IgD-negative memory B cell (primary cell): ENCODE results near the gene CACHD1. TPM values are rescaled to one million over a fixed set of nuclear protein-coding genes. Genes with fewer than 3 reads are reported as not detected.
"Not testable (repeated sequence)": the region's sequence is repeated elsewhere in the genome, so short reads cannot be mapped to it uniquely, and the experiment has no call there.

Experiments used
- H3K27ac Mint-ChIP-seq, 3 donors: one replicate each; pipeline ENCODE4 v1.8.0; 2020 to 2022; ENCODE audit warnings: mild to moderate bottlenecking in 3 of 3, mixed read lengths in 3 of 3, moderate library complexity in 1 of 3
- H3K27me3 Mint-ChIP-seq: one replicate; pipeline ENCODE4 v1.8.0; 2021; ENCODE audit warnings: mixed read lengths
- H3K36me3 Mint-ChIP-seq: one replicate; pipeline ENCODE4 v1.8.0; 2020; ENCODE audit warnings: mild to moderate bottlenecking, mixed read lengths
- H3K4me1 Mint-ChIP-seq, 3 donors: one replicate each; pipeline ENCODE4 v1.8.0; 2020 to 2022; ENCODE audit warnings: mixed read lengths in 3 of 3, mild to moderate bottlenecking in 1 of 3
- H3K4me3 Mint-ChIP-seq, 4 donors: one replicate each; pipeline ENCODE4 v1.8.0; 2020 to 2022; ENCODE audit warnings: mild to moderate bottlenecking in 4 of 4, mixed read lengths in 4 of 4, moderate library complexity in 3 of 4
- H3K9me3 Mint-ChIP-seq, 3 donors: one replicate each; pipeline ENCODE4 v1.8.0; 2020 to 2021; ENCODE audit warnings: mixed read lengths in 3 of 3, mild to moderate bottlenecking in 1 of 3
- polyA plus RNA-seq: library from polyadenylated mRNA; unstranded; fragments of 300-500 nt; fragmentation: Illumina TruSeq; gene quantifications from one replicate; pipeline ENCODE4 v1.2.3, GENCODE V29; 2021

The CACHD1 gene
- polyA plus RNA-seq, 1 donor from 2014 or later: 0.08 TPM

- Mint-ChIP-seq H3K27me3 (peaks cover 20% of the 10 kb centered on the region), H3K4me3 (no peak overlapping the region), H3K4me1 (no peaks in the 10 kb centered on the region), H3K27ac (no peak overlapping the region), H3K9me3 (peaks cover 0 to 2% (median 0%) of the 10 kb centered on the region in 3 donors), H3K36me3 (no peaks in the 10 kb centered on the region)
These were observed 27.4 kb downstream of the CACHD1 start for GRCh38 chr1:64497088-64497883.

- H3K4me1 Mint-ChIP-seq: no peaks in the 10 kb centered on the region
- H3K27ac Mint-ChIP-seq: no peak overlapping the region
- H3K36me3 Mint-ChIP-seq: no peaks in the 10 kb centered on the region
- peaks cover 0 to 2% (median 0%) of the 10 kb centered on the region in 3 donors for H3K9me3 Mint-ChIP-seq
- no peak overlapping the region for H3K4me3 Mint-ChIP-seq
- peaks cover 15% of the 10 kb centered on the region for H3K27me3 Mint-ChIP-seq
These were observed 28.4 kb downstream of the CACHD1 start for GRCh38 chr1:64498325-64498724.

GRCh38 chr1:64499011-64499410 lies 29.1 kb downstream of the CACHD1 start:
- H3K27ac Mint-ChIP-seq: no peak overlapping the region
- H3K4me1 Mint-ChIP-seq: no peaks in the 10 kb centered on the region
- no peaks in the 10 kb centered on the region for H3K36me3 Mint-ChIP-seq

GRCh38 chr1:64499966-64500365 lies 30.0 kb downstream of the CACHD1 start:
- no peak overlapping the region for H3K4me3 Mint-ChIP-seq
- peaks cover 0 to 2% (median under 1%) of the 10 kb centered on the region in 3 donors for H3K4me1 Mint-ChIP-seq
- H3K36me3 Mint-ChIP-seq: no peaks in the 10 kb centered on the region
- peaks cover 24% of the 10 kb centered on the region for H3K27me3 Mint-ChIP-seq
- H3K9me3 Mint-ChIP-seq: peaks cover 0 to 4% (median 0%) of the 10 kb centered on the region in 3 donors
- H3K27ac Mint-ChIP-seq: no peak overlapping the region

More at GRCh38 chr1:64499011-64499410, 29.1 kb downstream of the CACHD1 start:
- no peak overlapping the region for H3K4me3 Mint-ChIP-seq
- peaks cover 0 to 4% (median 0%) of the 10 kb centered on the region in 3 donors for H3K9me3 Mint-ChIP-seq
- H3K27me3 Mint-ChIP-seq: peaks cover 14% of the 10 kb centered on the region

- peaks cover 0 to 6% (median 2%) of the 10 kb centered on the region in 3 donors for H3K4me1 Mint-ChIP-seq
- H3K27me3 Mint-ChIP-seq: peaks cover 26% of the 10 kb centered on the region
These were observed 32.2 kb downstream of the CACHD1 start for GRCh38 chr1:64502083-64502482.

GRCh38 chr1:64502931-64503330 lies 33.0 kb downstream of the CACHD1 start:
- Mint-ChIP-seq H3K36me3 (no peaks in the 10 kb centered on the region), H3K9me3 (peaks cover 0 to 4% (median 3%) of the 10 kb centered on the region in 3 donors), H3K4me3 (no peak overlapping the region), H3K4me1 (peaks cover 0 to 6% (median 2%) of the 10 kb centered on the region in 3 donors), H3K27ac (no peak overlapping the region), H3K27me3 (peaks cover 28% of the 10 kb centered on the region)

More at GRCh38 chr1:64502083-64502482, 32.2 kb downstream of the CACHD1 start:
- H3K36me3 Mint-ChIP-seq: no peaks in the 10 kb centered on the region
- no peak overlapping the region for H3K4me3 Mint-ChIP-seq
- H3K27ac Mint-ChIP-seq: no peak overlapping the region
- peaks cover 0 to 4% (median 0%) of the 10 kb centered on the region in 3 donors for H3K9me3 Mint-ChIP-seq

GRCh38 chr1:64505232-64505943 lies 35.5 kb downstream of the CACHD1 start:
- H3K27ac Mint-ChIP-seq: peak overlapping the region in 1 of 3 donors; percentile 14
- H3K4me1 Mint-ChIP-seq: peaks cover 0 to 6% (median 2%) of the 10 kb centered on the region in 3 donors
- no peaks in the 10 kb centered on the region for H3K36me3 Mint-ChIP-seq
- peaks cover 0 to 3% (median 2%) of the 10 kb centered on the region in 3 donors for H3K9me3 Mint-ChIP-seq
- peak overlapping the region; percentile 31 to 86 (median 82) for H3K4me3 Mint-ChIP-seq
- peaks cover 30% of the 10 kb centered on the region for H3K27me3 Mint-ChIP-seq

GRCh38 chr1:64505944-64506655 lies 36.2 kb downstream of the CACHD1 start:
- no peaks in the 10 kb centered on the region for H3K36me3 Mint-ChIP-seq
- H3K4me3 Mint-ChIP-seq: peak overlapping the region; percentile 31 to 86 (median 72)
- peaks cover 0 to 9% (median 2%) of the 10 kb centered on the region in 3 donors for H3K4me1 Mint-ChIP-seq
- peaks cover 0 to 3% (median 2%) of the 10 kb centered on the region in 3 donors for H3K9me3 Mint-ChIP-seq
- H3K27ac Mint-ChIP-seq: no peak overlapping the region
- peaks cover 30% of the 10 kb centered on the region for H3K27me3 Mint-ChIP-seq

GRCh38 chr1:64508629-64509028 lies 38.7 kb downstream of the CACHD1 start:
- Mint-ChIP-seq H3K27me3 (peaks cover 24% of the 10 kb centered on the region), H3K27ac (no peak overlapping the region), H3K9me3 (peaks cover 0 to 3% (median under 1%) of the 10 kb centered on the region in 3 donors), H3K4me1 (peaks cover 0 to 11% (median 2%) of the 10 kb centered on the region in 3 donors), H3K4me3 (no peak overlapping the region), H3K36me3 (no peaks in the 10 kb centered on the region)

GRCh38 chr1:64511044-64511443 lies 41.1 kb downstream of the CACHD1 start:
- peaks cover 0 to 6% (median 0%) of the 10 kb centered on the region in 3 donors for H3K4me1 Mint-ChIP-seq
- no peak overlapping the region for H3K27ac Mint-ChIP-seq
- H3K4me3 Mint-ChIP-seq: no peak overlapping the region

GRCh38 chr1:64512206-64512605 lies 42.3 kb downstream of the CACHD1 start:
- not testable (repeated sequence) for H3K27me3 Mint-ChIP-seq, H3K27ac Mint-ChIP-seq, H3K36me3 Mint-ChIP-seq, H3K4me1 Mint-ChIP-seq, H3K9me3 Mint-ChIP-seq
- peak overlapping the region in 1 of 4 donors; percentile 1 for H3K4me3 Mint-ChIP-seq

More at GRCh38 chr1:64511044-64511443, 41.1 kb downstream of the CACHD1 start:
- no peaks in the 10 kb centered on the region for H3K36me3 Mint-ChIP-seq
- H3K27me3 Mint-ChIP-seq: peaks cover 11% of the 10 kb centered on the region
- H3K9me3 Mint-ChIP-seq: peaks cover 0 to 3% (median 0%) of the 10 kb centered on the region in 3 donors

GRCh38 chr1:64513545-64513944 lies 43.6 kb downstream of the CACHD1 start:
- Mint-ChIP-seq H3K4me3 (no peak overlapping the region), H3K27ac (no peak overlapping the region), H3K36me3 (peaks cover 1% of the 10 kb centered on the region), H3K27me3 (peaks cover 5% of the 10 kb centered on the region), H3K4me1 (peaks cover 0 to 6% (median 0%) of the 10 kb centered on the region in 3 donors), H3K9me3 (no peaks in the 10 kb centered on the region)

GRCh38 chr1:64514197-64514765 lies 44.4 kb downstream of the CACHD1 start:
- H3K36me3 Mint-ChIP-seq: peaks cover 1% of the 10 kb centered on the region
- H3K27me3 Mint-ChIP-seq: peaks cover 5% of the 10 kb centered on the region
- H3K4me1 Mint-ChIP-seq: peaks cover 0 to 6% (median 0%) of the 10 kb centered on the region in 3 donors
- no peaks in the 10 kb centered on the region for H3K9me3 Mint-ChIP-seq
- H3K4me3 Mint-ChIP-seq: no peak overlapping the region
- no peak overlapping the region for H3K27ac Mint-ChIP-seq

GRCh38 chr1:64515427-64515826 lies 45.5 kb downstream of the CACHD1 start:
- no peak overlapping the region for H3K4me3 Mint-ChIP-seq
- peaks cover 1% of the 10 kb centered on the region for H3K36me3 Mint-ChIP-seq
- no peak overlapping the region for H3K27ac Mint-ChIP-seq
- no peaks in the 10 kb centered on the region for H3K9me3 Mint-ChIP-seq
- H3K27me3 Mint-ChIP-seq: no peaks in the 10 kb centered on the region
- peaks cover 0 to 6% (median 0%) of the 10 kb centered on the region in 3 donors for H3K4me1 Mint-ChIP-seq
